ENCODE measurements around the gene CELF5.

DNA sequence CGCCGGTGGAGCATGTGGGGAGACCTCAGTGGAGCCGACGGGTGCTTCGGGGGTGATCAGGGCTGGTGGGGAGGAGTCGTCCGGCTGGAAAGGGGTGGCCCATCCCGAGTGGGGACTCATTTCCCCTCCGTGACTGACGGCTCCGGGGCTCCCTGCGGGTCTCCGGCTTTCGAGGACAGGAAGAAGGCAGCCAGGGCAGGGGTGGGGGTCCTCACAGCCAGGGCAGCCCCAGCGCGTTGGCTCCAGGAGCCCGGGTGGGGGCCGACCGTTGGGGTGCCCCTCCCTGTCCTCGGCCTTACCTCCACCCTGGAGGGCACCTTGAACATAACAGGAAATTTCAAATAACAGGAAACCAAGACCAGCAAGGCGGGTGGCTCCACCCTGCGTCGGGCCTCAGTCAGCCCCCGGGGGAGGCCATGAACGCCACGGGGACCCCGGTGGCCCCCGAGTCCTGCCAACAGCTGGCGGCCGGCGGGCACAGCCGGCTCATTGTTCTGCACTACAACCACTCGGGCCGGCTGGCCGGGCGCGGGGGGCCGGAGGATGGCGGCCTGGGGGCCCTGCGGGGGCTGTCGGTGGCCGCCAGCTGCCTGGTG, 46.0 kb upstream of the CELF5 start, which contains the start of gene S1PR4:
- TF ChIP-seq CTCF (IDR thresholded peaks at IDR 0.05) (no peak), POLR2A (IDR thresholded peaks at IDR 0.05) (peak; percentile 33)

All from right lobe of liver (tissue), 4 donors.